H9 (cell line): ENCODE results near the gene HIC1. TPM values are rescaled to one million over a fixed set of nuclear protein-coding genes. Genes with fewer than 3 reads are reported as not detected.

Experiments
- DNase-seq: peaks from one replicate; pipeline ENCODE4 v3.0.0-alpha.2; 2017
- H2AFZ ChIP-seq: one replicate; pipeline ENCODE4 v1.6.1; 2013; ENCODE audit warnings: mild to moderate bottlenecking, low read length, control low read depth, moderate library complexity
- H2AK5ac ChIP-seq: 2 replicates; pipeline ENCODE4 v1.6.1; 2013; ENCODE audit warnings: low read length, control low read depth, mixed read lengths; ENCODE audit not compliant: insufficient read length
- H2BK120ac ChIP-seq: one replicate; pipeline ENCODE4 v1.6.1; 2013; ENCODE audit warnings: low read depth, mild to moderate bottlenecking, low read length, control low read depth, inconsistent platforms; ENCODE audit not compliant: poor library complexity, severe bottlenecking
- H2BK12ac ChIP-seq: 2 replicates; pipeline ENCODE4 v1.6.1; 2013; ENCODE audit warnings: low read length, control low read depth, mixed read lengths, low read depth; ENCODE audit not compliant: insufficient read length
- H2BK15ac ChIP-seq: 2 replicates; pipeline ENCODE4 v1.6.1; 2013; ENCODE audit warnings: low read depth, low read length, control low read depth
- H2BK20ac ChIP-seq: one replicate; pipeline ENCODE4 v1.6.1; 2013; ENCODE audit warnings: low read depth, mild to moderate bottlenecking, low read length, control low read depth, inconsistent platforms; ENCODE audit not compliant: poor library complexity, severe bottlenecking
- H2BK5ac ChIP-seq: 2 replicates; pipeline ENCODE4 v1.6.1; 2013; ENCODE audit warnings: low read length, control low read depth, mixed read lengths; ENCODE audit not compliant: insufficient read length
- H3K14ac ChIP-seq: 2 replicates; pipeline ENCODE4 v1.6.1; 2013; ENCODE audit warnings: low read length, control low read depth; ENCODE audit not compliant: insufficient read depth
- H3K18ac ChIP-seq: 2 replicates; pipeline ENCODE4 v1.6.1; 2013; ENCODE audit warnings: low read depth, mild to moderate bottlenecking, mixed read lengths, low read length, control low read depth; ENCODE audit not compliant: insufficient read length
- H3K23ac ChIP-seq: 2 replicates; pipeline ENCODE4 v1.6.1; 2013; ENCODE audit warnings: low read length, control low read depth, mixed read lengths, low read depth; ENCODE audit not compliant: insufficient read length
- H3K23me2 ChIP-seq: 2 replicates; pipeline ENCODE4 v1.6.1; 2013; ENCODE audit warnings: low read depth, mild to moderate bottlenecking, mixed read lengths, low read length, control low read depth; ENCODE audit not compliant: insufficient read length, poor library complexity, severe bottlenecking
- H3K27ac ChIP-seq: 2 replicates; pipeline ENCODE4 v1.5.1; 2013; ENCODE audit warnings: low read length, control low read depth, mixed read lengths, low read depth; ENCODE audit not compliant: insufficient read length
- H3K27me3 ChIP-seq: 2 replicates; pipeline ENCODE4 v1.6.1; 2013; ENCODE audit warnings: low read length, control low read depth, inconsistent platforms; ENCODE audit not compliant: insufficient read depth
- H3K4ac ChIP-seq: 2 replicates; pipeline ENCODE4 v1.6.1; 2013; ENCODE audit warnings: low read depth, mild to moderate bottlenecking, control low read depth, inconsistent platforms, low read length, moderate library complexity
- H3K4me1 ChIP-seq: 2 replicates; pipeline ENCODE4 v1.6.1; 2013; ENCODE audit warnings: low read length, control low read depth, inconsistent platforms; ENCODE audit not compliant: insufficient read depth
- H3K4me2 ChIP-seq: 2 replicates; pipeline ENCODE4 v1.6.1; 2013; ENCODE audit warnings: low read length, control low read depth, mixed read lengths; ENCODE audit not compliant: insufficient read length, insufficient read depth
- H3K56ac ChIP-seq: 2 replicates; pipeline ENCODE4 v1.6.1; 2013; ENCODE audit warnings: low read depth, mild to moderate bottlenecking, mixed read lengths, low read length, control low read depth; ENCODE audit not compliant: insufficient read length
- H3K79me1 ChIP-seq: 2 replicates; pipeline ENCODE4 v1.6.1; 2013; ENCODE audit warnings: low read depth, mild to moderate bottlenecking, moderate library complexity, low read length, control low read depth, inconsistent platforms; ENCODE audit not compliant: insufficient read depth, poor library complexity, severe bottlenecking
- H3K79me2 ChIP-seq: 2 replicates; pipeline ENCODE4 v1.6.1; 2013; ENCODE audit warnings: low read length, control low read depth, inconsistent platforms; ENCODE audit not compliant: insufficient read depth
- H3K9ac ChIP-seq: 2 replicates; pipeline ENCODE4 v1.6.1; 2013; ENCODE audit warnings: low read length, control low read depth, mixed read lengths; ENCODE audit not compliant: insufficient read length; ENCODE audit errors: extremely low read depth
- H3K9me3 ChIP-seq: one replicate; pipeline ENCODE4 v1.6.1; 2013; ENCODE audit warnings: low read depth, low read length, inconsistent platforms; ENCODE audit not compliant: control insufficient read depth
- H3T11ph ChIP-seq: one replicate; pipeline ENCODE4 v1.6.1; 2013; ENCODE audit warnings: mild to moderate bottlenecking, low read length, control low read depth, inconsistent platforms
- H4K20me1 ChIP-seq: one replicate; pipeline ENCODE4 v1.6.1; 2013; ENCODE audit not compliant: control insufficient read depth, insufficient read length, insufficient read depth
- H4K5ac ChIP-seq: 2 replicates; pipeline ENCODE4 v1.6.1; 2013; ENCODE audit warnings: low read depth, mild to moderate bottlenecking, mixed read lengths, low read length, control low read depth; ENCODE audit not compliant: insufficient read length
- H4K8ac ChIP-seq: replicated peaks from 2 replicates; pipeline ENCODE4 v1.6.1; 2013; ENCODE audit warnings: low read length, control low read depth, mixed read lengths, low read depth; ENCODE audit not compliant: insufficient read length
- H4K91ac ChIP-seq: 2 replicates; pipeline ENCODE4 v1.6.1; 2013; ENCODE audit warnings: low read depth, mild to moderate bottlenecking, moderate library complexity, mixed read lengths, low read length, control low read depth; ENCODE audit not compliant: insufficient read length
- H3K27ac Mint-ChIP-seq, 3 experiments: 2 replicates in 2 of 3; 3 replicates in 1 of 3; pipeline ENCODE4 v1.8.0; 2020 to 2021; ENCODE audit warnings: mixed read lengths in 3 of 3, mild to moderate bottlenecking in 1 of 3, moderate library complexity in 1 of 3
- H3K27me3 Mint-ChIP-seq: 2 replicates; pipeline ENCODE4 v1.8.0; 2021; ENCODE audit warnings: low read depth, mild to moderate bottlenecking, moderate library complexity, mixed read lengths
- H3K36me3 Mint-ChIP-seq, 3 experiments: 2 replicates in 2 of 3; 3 replicates in 1 of 3; pipeline ENCODE4 v1.8.0; 2020 to 2021; ENCODE audit warnings: low read depth in 3 of 3, mixed read lengths in 3 of 3; ENCODE audit not compliant: insufficient read depth in 1 of 3
- H3K4me1 Mint-ChIP-seq, 2 experiments: 2 replicates each; pipeline ENCODE4 v1.8.0; 2020; ENCODE audit warnings: mixed read lengths in 2 of 2
- H3K4me3 Mint-ChIP-seq, 2 experiments: 2 replicates in 1 of 2; 3 replicates in 1 of 2; pipeline ENCODE4 v1.8.0; 2020 to 2021; ENCODE audit warnings: mild to moderate bottlenecking in 2 of 2, mixed read lengths in 2 of 2, moderate library complexity in 1 of 2
- H3K9me3 Mint-ChIP-seq, 2 experiments: 2 replicates in 1 of 2; 3 replicates in 1 of 2; pipeline ENCODE4 v1.8.0; 2020; ENCODE audit warnings: mild to moderate bottlenecking in 2 of 2, mixed read lengths in 2 of 2, moderate library complexity in 1 of 2
- WGBS: extraction: QIAGEN DNeasy Blood & Tissue Kit; methylation state at CpG from one replicate; pipeline ENCODE4 v1.1.7; 2013; ENCODE audit warnings: missing lambda C conversion rate, low lambda C conversion rate, mixed read lengths; ENCODE audit not compliant: insufficient read length; ENCODE audit errors: extremely low coverage; 5-methylcytosine and 5-hydroxymethylcytosine counted together
- total RNA-seq: library from RNA; stranded (reverse); gene quantifications from 2 replicates; pipeline ENCODE4 v1.2.1, GENCODE V29; 2021
- TF ChIP-seq, protein P1 (sequence below): fragments of 200-600 bp; sonication (generic); conservative IDR thresholded peaks from 3 replicates; pipeline ENCODE4 v1.8.0; 2021; ENCODE audit warnings: antibody characterized with exemption, mild to moderate bottlenecking

The HIC1 gene
- total RNA-seq, 1 experiment from 2014 or later = 1.8 TPM

DNA sequence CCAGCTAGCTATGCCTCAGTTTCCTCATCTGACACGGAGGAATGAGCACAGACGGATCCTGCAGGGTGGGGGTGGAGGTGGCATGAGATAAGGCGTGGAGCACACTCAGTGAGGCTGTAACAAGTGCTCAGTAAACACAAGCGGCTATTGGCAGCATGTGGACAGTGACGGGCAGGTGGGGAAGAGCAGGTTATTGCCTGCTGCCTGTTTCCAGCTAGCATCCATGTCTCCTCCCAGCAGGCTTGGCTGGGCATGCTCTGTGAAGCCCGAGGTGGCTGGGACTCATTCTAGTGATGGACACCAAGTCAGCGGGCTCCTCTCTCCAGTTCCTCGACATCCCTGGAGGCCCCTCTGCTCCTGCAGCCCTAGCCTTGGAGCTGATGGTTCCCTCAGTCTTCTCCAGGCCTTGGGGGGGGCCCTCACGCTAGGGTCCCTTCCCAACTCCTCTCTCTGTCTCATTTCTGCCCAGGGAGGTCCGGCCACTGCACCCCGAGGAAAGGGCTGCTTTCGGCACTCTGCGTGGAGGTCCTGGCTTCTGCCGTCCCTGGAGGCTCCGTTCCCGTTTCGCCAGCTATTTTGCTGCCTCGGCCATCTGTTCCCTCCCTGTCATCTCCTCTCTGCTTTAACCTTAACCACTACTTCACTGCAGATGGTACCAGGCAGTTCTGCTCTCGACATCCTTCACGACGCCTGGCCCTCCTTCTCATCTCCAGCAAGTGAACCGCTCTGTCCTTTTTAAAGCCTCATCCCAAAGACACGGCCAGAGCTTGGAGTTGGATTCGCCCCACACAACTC is 36.0 kb upstream of the HIC1 start:
- H3K4ac ChIP-seq = no peak overlapping the region
- no peaks in the 10 kb centered on the region for H3K79me2 ChIP-seq
- H3K23ac ChIP-seq = no peak overlapping the region
- H2AK5ac ChIP-seq = no peak overlapping the region
- Mint-ChIP-seq H3K27me3 (peaks cover 96% of the 10 kb centered on the region), H3K9me3 (no peaks in the 10 kb centered on the region; a peak in 1 of 5 replicates), H3K36me3 (no peaks in the 10 kb centered on the region), H3K4me1 (peaks cover 3 to 11% of the 10 kb centered on the region in 2 experiments; a peak in 3 of 4 replicates), H3K4me3 (no peak overlapping the region), H3K27ac (no peak overlapping the region; a peak in 1 of 7 replicates)
- H4K5ac ChIP-seq = no peak overlapping the region
- H3K9me3 ChIP-seq = no peaks in the 10 kb centered on the region
- peaks cover 2% of the 10 kb centered on the region for H4K20me1 ChIP-seq
- H2BK15ac ChIP-seq = no peak overlapping the region
- no peak overlapping the region for H3K4me2 ChIP-seq
- no peak for DNase-seq
- H4K91ac ChIP-seq = no peak overlapping the region
- H3K27me3 ChIP-seq = peaks cover 20% of the 10 kb centered on the region; the same call in 1 of the 2 replicates
- no peak overlapping the region for H3K9ac ChIP-seq
- H2BK5ac ChIP-seq = no peak overlapping the region
- H3T11ph ChIP-seq = no peak overlapping the region
- no peaks in the 10 kb centered on the region for H3K79me1 ChIP-seq
- H3K23me2 ChIP-seq = peaks cover 5% of the 10 kb centered on the region
- TF ChIP-seq, protein P1, sequence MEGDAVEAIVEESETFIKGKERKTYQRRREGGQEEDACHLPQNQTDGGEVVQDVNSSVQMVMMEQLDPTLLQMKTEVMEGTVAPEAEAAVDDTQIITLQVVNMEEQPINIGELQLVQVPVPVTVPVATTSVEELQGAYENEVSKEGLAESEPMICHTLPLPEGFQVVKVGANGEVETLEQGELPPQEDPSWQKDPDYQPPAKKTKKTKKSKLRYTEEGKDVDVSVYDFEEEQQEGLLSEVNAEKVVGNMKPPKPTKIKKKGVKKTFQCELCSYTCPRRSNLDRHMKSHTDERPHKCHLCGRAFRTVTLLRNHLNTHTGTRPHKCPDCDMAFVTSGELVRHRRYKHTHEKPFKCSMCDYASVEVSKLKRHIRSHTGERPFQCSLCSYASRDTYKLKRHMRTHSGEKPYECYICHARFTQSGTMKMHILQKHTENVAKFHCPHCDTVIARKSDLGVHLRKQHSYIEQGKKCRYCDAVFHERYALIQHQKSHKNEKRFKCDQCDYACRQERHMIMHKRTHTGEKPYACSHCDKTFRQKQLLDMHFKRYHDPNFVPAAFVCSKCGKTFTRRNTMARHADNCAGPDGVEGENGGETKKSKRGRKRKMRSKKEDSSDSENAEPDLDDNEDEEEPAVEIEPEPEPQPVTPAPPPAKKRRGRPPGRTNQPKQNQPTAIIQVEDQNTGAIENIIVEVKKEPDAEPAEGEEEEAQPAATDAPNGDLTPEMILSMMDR = no peak
- no CpG with 5 or more reads among the region's 24 CpGs for WGBS
- no peaks in the 10 kb centered on the region for H3K4me1 ChIP-seq
- H2BK12ac ChIP-seq = no peak overlapping the region
- H4K8ac ChIP-seq = no peak overlapping the region
- no peak overlapping the region for H3K56ac ChIP-seq
- H3K14ac ChIP-seq = no peak overlapping the region
- no peak overlapping the region for H2AFZ ChIP-seq
- no peak overlapping the region for H2BK20ac ChIP-seq
- H3K27ac ChIP-seq = no peak overlapping the region
- no peak overlapping the region for H2BK120ac ChIP-seq
- H3K18ac ChIP-seq = no peak overlapping the region
